HG02763 (cell line): Measurements from ENCODE around the gene B3GNT3.
"Not testable (repeated sequence)": the region's sequence is repeated elsewhere in the genome, so short reads cannot be mapped to it uniquely, and the experiment has no call there.

Experiments
- ATAC-seq: cut with Tn5 transposase; IDR thresholded peaks from one replicate; pipeline ENCODE4 v1.9.1; 2021; ENCODE audit warnings: mild to moderate bottlenecking, moderate library complexity; ENCODE audit not compliant: unreplicated experiment

Gene B3GNT3

GRCh38 chr19:17796013-17796837 lies 1.3 kb downstream of the B3GNT3 start:
- no peak for ATAC-seq

DNA sequence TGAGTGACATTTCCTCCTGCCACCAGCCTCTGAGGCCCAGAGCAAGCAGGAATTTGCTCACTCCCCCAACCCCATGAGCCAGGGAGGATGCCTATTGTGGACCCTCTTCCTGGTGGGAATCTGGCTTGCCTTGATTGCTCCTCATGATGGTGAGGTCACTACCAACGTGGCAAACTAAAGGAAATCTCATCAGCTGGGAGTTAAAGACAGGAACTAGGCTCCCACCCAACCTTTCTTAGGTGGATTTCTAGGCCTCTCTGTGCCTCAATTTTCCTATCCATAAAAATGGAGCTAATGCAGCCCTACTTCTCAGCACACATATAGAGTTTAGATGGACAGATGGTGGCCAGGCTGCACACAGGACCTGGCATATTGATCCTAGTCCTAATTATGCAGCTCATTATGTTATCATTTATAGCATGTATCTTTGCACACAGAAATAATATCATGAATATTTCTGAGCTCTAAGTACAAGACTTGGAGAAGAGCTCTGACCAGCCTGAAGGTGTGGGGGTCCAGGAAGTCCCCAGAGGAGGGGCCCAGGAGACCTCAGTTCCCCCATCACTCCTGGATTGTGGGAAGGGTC lies 2.0 kb downstream of the B3GNT3 start:
- ATAC-seq = no peak

DNA sequence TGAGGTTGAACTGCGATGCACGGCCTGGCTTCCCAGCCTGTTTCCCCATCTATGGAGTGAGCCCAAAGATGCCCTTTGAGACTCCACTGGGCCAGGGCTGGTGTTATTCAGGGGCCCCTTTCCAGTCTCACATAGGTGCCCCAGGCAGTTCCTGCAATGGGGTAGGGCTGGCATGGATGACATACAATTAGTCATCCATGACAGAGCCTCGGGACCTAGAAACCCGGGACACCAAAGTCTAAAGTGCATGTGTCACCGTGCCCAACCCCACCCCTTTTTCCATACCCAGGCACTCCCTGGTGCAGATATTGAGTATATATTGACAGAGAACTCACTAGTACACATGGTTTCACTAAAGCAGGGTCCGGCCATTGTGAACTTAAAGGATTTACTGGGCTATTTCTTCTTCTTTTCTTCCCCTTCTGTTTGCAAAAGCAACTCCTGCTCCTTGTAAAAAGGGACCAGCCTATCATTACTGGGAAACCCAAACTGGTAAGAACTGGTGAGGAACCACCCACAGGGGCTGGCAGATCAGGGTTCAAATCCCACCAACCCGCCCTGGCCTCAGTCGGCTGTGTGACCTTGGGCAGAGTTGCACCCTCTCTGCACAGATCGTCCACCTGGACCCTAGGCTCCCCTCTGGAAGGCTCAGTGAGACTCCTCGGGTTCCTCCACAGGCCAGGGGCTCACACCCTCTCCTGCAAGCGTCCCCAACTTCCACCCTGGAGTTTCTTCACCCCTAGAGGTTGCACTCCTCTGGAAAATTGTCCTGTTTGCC lies 2.7 kb downstream of the B3GNT3 start:
- ATAC-seq = no peak

DNA sequence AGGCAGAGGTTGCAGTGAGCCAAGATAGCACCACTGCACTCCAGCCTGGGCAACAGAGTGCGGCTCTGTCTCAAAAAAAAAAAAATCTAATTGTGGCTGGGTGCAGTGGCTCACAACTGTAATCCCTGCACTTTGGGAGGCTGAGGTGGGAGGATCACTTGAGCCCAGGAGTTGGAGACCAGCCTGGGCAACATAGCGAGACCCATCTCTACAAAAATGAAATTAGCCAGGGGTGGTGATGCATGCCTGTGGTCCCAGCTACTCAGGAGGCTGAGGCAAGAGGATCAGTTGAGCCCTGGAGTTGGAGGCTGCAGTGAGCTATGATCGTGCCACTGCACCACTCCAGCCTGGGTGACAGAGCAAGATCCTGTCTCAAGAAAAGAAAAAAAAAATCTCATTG lies 3.7 kb downstream of the B3GNT3 start:
- not testable (repeated sequence) for ATAC-seq

DNA sequence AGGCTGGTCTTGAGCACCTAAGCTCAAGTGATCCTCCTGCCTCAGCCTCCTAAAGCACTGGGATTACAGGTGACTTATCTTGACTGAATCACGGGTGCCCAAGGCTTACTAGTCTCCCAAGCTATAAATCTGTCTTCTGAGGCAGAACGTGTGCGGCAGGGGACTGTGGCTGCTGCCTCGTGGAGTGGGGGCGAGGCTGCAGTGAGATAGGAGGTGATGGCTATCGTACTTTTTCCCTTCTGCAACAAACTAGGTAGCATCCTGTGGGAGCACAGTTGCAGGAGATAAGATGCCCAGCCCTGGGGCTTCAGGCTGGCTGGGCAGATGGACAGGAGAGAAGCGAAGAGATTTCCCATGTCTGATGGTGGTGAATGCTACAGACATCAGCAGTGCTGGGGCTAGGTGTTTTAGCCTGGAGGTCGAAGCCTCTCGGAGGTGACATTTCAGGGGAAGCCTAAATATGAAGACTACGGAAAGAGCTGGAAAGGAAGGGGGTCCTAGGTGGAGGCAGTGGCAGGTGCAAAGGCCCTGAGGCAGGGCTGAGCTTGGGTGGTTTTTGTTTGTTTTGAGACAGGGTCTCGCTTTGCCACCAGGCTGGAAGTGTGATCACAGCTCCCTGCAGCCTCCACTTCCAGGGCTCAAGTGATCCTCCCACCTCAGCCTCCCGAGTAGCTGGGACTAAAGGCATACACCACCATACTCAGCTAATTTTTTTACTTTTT lies 7.4 kb downstream of the B3GNT3 start:
- ATAC-seq = no peak

DNA sequence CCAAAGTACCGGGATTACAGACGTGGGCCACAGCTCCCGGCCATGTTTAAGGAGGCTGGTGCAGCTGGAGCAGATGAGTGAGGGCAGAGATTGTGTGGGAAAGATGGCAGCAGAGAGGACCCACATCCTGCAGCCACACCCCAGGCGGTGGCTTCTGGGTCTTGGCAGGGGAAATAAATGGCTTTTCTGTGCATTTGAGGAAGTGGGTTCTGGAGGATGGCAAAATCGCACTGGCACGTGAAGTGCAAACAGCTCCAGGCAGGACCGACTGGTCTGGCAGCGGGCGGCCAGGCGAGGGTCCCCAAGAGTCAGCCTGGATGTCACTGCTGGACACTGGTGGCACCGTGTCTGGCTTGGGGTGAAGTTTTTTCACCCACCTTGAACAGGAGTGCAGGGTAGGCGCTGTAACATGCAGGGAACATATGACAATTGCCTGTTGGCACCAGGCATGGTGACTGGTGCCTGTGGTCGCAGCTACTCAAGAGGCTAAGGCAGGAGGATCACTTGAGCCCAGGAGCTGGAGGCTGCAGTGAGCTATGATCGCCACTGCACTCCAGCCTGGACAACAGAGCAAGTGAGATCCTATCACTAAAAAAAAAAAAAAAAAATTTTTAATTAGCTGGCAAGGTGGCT lies 8.4 kb downstream of the B3GNT3 start:
- ATAC-seq = no peak

- no peak for ATAC-seq
Observed at GRCh38 chr19:17805427-17805826, 10.5 kb downstream of the B3GNT3 start.

GRCh38 chr19:17806945-17807344 lies 12.0 kb downstream of the B3GNT3 start:
- ATAC-seq = no peak

- ATAC-seq = no peak
Observed at GRCh38 chr19:17807731-17808316, 12.9 kb downstream of the B3GNT3 start.

DNA sequence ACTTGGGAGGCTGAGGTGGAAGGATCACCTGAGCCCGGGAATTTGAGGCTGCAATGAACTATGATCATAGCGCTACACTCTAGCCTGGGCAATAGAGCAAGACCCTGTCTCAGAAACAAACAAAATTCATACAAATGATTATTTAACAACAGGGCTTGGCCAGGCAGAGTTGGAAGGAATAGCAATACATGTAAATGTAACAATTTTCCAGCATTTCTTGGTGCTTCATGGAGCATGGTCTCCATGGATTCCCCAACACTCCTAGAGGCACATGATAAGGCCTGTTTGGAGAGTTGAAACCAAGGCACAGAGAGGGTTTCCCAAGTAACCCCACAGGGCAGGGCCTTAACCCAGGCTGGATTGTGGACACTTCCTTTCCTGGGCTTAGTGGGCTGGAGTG lies 16.2 kb downstream of the B3GNT3 start:
- ATAC-seq = no peak

DNA sequence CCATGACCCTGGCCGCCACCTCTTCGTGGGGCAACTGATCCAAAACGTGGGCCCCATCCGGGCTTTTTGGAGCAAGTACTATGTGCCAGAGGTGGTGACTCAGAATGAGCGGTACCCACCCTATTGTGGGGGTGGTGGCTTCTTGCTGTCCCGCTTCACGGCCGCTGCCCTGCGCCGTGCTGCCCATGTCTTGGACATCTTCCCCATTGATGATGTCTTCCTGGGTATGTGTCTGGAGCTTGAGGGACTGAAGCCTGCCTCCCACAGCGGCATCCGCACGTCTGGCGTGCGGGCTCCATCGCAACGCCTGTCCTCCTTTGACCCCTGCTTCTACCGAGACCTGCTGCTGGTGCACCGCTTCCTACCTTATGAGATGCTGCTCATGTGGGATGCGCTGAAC lies 16.7 kb downstream of the B3GNT3 start:
- no peak for ATAC-seq

- no peak for ATAC-seq
Observed at GRCh38 chr19:17812099-17812498, 17.2 kb downstream of the B3GNT3 start.

DNA sequence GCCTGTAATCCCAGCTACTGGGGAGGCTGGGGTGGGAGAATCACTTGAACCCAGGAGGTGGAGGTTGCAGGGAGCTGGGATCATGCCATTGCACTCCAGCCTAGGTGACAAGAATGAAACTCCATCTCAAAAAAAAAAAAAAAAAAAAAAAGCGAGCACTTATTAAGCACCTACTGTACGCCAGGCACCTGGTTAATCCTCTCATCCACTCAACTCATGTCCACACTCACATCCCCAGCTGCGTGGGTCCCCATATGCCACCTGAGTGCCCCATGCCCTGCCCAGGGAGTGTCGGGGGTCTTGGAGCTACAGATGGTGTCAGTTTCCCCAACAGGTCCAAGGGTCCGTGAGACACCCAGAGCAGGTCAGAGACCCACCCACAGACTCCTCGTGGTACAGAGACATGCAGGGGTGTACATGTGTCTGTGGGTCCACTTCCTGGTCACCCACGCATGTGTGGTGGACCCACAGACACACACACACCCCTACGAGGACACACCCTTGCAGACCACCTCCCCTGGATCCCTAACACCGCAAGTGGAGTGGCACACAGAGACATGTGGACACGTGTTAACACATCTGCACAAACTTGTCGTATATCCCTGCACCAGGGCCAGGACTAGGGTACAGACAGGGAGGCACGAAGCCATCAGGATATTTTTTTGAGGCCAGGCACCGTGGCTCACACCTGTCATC lies 22.9 kb downstream of the B3GNT3 start:
- no peak for ATAC-seq

GRCh38 chr19:17821190-17821589 lies 26.3 kb downstream of the B3GNT3 start, which contains the start of gene INSL3:
Gene INSL3, minus strand, starts transcription at chr19:17821519. Its CDS starts 13 bp downstream, at chr19:17821506.
- no peak for ATAC-seq

- ATAC-seq = no peak
Observed at GRCh38 chr19:17824339-17824738, 29.4 kb downstream of the B3GNT3 start.

GRCh38 chr19:17826508-17827056 lies 31.6 kb downstream of the B3GNT3 start:
- no peak for ATAC-seq

DNA sequence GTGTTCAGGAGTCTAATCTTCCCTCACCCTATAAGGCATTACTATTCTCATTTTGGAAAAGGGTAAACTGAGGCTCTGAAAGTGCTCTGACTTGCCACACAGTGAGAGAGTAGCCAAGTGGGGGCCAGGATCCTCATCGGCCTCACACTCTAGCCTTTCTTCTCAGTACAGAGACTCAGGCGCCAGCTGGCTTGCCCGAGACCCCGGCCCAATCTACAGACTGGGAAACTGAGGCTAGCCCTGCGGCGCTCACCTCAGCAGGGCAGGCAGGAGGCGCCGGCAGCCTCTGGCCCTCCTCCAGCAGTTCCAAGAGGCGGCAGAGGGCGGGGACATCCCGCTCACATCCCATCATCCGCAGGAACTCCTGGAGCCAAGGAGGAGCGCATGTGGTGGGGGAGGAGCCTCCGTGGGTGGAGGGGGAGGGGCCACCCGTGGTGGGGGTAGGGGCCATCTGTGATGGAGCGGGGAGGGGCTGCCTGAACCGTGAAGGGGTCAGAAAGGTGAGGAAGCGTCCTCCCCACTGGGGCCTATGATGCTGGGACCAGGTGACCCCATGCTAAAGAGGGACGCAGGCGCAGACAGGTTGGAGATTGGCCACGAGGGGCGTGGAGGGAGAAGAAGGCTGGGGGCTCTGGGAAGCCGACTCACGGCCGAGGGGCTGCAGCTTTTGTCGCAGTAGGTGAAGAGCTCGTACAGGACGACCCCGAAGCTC lies 35.1 kb downstream of the B3GNT3 start:
- ATAC-seq = no peak

DNA sequence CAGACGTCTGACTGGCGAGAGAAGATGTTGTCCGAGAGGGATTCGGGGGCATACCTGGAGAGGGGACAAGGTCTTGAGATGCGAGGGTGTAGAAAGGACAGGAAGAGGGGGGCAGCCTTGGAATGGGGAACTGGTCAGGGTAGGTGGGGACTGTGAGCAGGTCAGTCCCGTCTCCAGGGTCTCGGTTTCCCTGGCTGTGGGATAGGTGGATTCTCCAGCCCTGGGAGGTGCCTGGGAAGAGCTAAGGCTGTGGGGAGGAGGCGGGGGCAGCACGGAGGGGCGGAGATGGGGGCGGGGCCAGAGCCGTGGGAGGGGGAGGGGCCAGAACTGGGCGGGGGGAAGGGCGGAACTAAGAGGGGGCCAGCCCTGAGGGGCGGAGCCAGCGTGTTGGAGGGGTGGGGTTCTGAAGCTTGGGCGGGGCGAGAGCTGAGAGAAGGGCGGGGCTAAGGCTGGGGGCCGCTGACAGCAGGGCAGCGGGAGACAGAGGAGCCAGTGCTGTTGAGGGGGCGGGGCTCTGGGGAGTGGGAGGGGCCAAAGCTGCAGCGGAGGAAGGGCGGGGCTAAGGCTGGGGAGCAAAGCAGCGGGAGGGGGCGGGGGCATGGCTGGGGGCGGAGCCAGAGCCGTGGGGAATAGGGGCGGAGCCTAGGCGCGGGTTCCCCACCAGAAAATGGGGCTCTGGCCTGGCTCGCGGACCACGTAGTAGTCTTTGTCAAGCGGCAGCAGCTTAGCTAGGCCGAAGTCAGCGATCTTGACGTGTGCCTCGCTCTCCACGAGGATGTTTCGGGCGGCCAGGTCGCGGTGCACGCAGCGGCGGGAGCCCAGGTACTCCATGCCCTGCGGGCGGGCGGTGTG lies 35.9 kb downstream of the B3GNT3 start:
- ATAC-seq = no peak
